ENCODE measurements around the gene CDC14A. TPM values are rescaled to one million over a fixed set of nuclear protein-coding genes. Genes with fewer than 3 reads are reported as not detected.

Gene CDC14A
- total RNA-seq, 4 donors from 2014 or later: 18.6 to 40.6 (median 28.8) TPM

DNA sequence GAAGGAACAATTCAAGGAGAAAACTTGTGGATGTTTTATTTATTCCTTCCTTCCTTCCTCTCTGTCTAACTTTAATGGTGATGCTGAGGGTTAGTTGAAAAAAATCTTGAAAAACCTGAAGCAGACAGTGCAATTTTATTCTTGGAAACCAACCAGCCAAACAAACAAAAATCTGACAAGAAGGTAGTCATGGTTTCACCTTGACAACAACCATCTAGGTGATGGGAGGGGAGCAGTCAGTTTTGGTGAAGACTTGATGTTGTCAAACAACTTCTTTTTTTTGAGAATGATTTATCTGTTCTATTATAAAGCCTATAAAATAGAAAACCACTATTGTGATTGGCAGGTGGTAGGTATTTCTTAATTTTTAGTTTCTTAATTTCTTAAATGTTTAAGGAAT is 93.3 kb downstream of the CDC14A start:
- H3K27me3 ChIP-seq: no peaks in the 10 kb centered on the region
- DNase-seq (ENCODE audit: low spot score in 2 of 2): no peak
- TF ChIP-seq POLR2A (IDR thresholded peaks at IDR 0.05): no peak
- TF ChIP-seq EP300 (IDR thresholded peaks at IDR 0.05): no peak
- TF ChIP-seq, protein P1, sequence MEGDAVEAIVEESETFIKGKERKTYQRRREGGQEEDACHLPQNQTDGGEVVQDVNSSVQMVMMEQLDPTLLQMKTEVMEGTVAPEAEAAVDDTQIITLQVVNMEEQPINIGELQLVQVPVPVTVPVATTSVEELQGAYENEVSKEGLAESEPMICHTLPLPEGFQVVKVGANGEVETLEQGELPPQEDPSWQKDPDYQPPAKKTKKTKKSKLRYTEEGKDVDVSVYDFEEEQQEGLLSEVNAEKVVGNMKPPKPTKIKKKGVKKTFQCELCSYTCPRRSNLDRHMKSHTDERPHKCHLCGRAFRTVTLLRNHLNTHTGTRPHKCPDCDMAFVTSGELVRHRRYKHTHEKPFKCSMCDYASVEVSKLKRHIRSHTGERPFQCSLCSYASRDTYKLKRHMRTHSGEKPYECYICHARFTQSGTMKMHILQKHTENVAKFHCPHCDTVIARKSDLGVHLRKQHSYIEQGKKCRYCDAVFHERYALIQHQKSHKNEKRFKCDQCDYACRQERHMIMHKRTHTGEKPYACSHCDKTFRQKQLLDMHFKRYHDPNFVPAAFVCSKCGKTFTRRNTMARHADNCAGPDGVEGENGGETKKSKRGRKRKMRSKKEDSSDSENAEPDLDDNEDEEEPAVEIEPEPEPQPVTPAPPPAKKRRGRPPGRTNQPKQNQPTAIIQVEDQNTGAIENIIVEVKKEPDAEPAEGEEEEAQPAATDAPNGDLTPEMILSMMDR (IDR thresholded peaks at IDR 0.05): no peak
- no peaks in the 10 kb centered on the region for H3K4me1 ChIP-seq
- no peak overlapping the region for H3K4me3 ChIP-seq
- peaks cover 0 to 9% (median 0%) of the 10 kb centered on the region in 3 donors for H3K36me3 ChIP-seq
- no peak overlapping the region for H3K27ac ChIP-seq
- H3K9me3 ChIP-seq: no peaks in the 10 kb centered on the region

- H3K27me3 ChIP-seq: no peaks in the 10 kb centered on the region
- no peak overlapping the region for H3K27ac ChIP-seq
- 89 to 96% methylated on average over 1 of the region's 1 CpG for WGBS, 2 donors
- H3K36me3 ChIP-seq: peaks cover 0 to 9% (median 0%) of the 10 kb centered on the region in 3 donors
- no peak for TF ChIP-seq EP300 (IDR thresholded peaks at IDR 0.05)
- no peak for TF ChIP-seq POLR2A (IDR thresholded peaks at IDR 0.05)
- TF ChIP-seq, protein P1 (IDR thresholded peaks at IDR 0.05): no peak
- DNase-seq (ENCODE audit: low spot score in 2 of 2): no peak
- H3K4me3 ChIP-seq: no peak overlapping the region
- no peaks in the 10 kb centered on the region for H3K9me3 ChIP-seq
- no peaks in the 10 kb centered on the region for H3K4me1 ChIP-seq
Measured at GRCh38 chr1:100448366-100448765, 96.1 kb downstream of the CDC14A start.

GRCh38 chr1:100449477-100449876 is 97.2 kb downstream of the CDC14A start:
- no peaks in the 10 kb centered on the region for H3K36me3 ChIP-seq
- no peak overlapping the region for H3K4me3 ChIP-seq
- H3K27ac ChIP-seq: no peak overlapping the region
- TF ChIP-seq POLR2A (IDR thresholded peaks at IDR 0.05): no peak
- TF ChIP-seq EP300 (IDR thresholded peaks at IDR 0.05): no peak
- TF ChIP-seq, protein P1 (IDR thresholded peaks at IDR 0.05): no peak
- DNase-seq (ENCODE audit: low spot score in 2 of 2): no peak
- no peaks in the 10 kb centered on the region for H3K9me3 ChIP-seq
- no peaks in the 10 kb centered on the region for H3K4me1 ChIP-seq
- H3K27me3 ChIP-seq: no peaks in the 10 kb centered on the region
- 86 to 88% methylated on average over 4 of the region's 4 CpGs for WGBS, 2 donors

DNA sequence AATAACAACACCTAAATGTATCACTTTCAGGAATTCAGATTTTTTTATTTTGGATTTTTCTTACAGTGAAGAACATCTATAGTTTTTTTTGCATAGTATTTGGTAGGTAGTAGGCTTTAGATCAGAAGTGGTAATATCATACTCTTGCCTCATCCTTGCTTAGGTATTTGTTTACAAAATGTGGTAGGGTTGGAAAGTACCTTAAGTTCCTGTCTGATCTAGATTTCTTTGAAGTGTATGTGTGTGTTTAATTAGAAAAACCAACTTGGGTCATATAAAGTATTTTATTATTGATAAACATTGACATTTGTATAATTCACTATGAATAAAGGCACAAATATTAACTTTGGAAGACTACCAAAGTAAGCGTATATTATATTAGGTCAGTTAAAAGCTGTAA is 100.3 kb downstream of the CDC14A start:
- H3K27me3 ChIP-seq: no peaks in the 10 kb centered on the region
- H3K27ac ChIP-seq: no peak overlapping the region
- no peaks in the 10 kb centered on the region for H3K9me3 ChIP-seq
- no peak overlapping the region for H3K4me3 ChIP-seq
- TF ChIP-seq EP300 (IDR thresholded peaks at IDR 0.05) (no peak), POLR2A (IDR thresholded peaks at IDR 0.05) (no peak)
- TF ChIP-seq, protein P1 (IDR thresholded peaks at IDR 0.05): no peak
- no peak for DNase-seq (ENCODE audit: low spot score in 2 of 2)
- H3K36me3 ChIP-seq: no peaks in the 10 kb centered on the region
- H3K4me1 ChIP-seq: no peaks in the 10 kb centered on the region
- whole genome bisulfite sequencing, 2 donors: 84 to 87% methylated on average over 1 of the region's 1 CpG

DNA sequence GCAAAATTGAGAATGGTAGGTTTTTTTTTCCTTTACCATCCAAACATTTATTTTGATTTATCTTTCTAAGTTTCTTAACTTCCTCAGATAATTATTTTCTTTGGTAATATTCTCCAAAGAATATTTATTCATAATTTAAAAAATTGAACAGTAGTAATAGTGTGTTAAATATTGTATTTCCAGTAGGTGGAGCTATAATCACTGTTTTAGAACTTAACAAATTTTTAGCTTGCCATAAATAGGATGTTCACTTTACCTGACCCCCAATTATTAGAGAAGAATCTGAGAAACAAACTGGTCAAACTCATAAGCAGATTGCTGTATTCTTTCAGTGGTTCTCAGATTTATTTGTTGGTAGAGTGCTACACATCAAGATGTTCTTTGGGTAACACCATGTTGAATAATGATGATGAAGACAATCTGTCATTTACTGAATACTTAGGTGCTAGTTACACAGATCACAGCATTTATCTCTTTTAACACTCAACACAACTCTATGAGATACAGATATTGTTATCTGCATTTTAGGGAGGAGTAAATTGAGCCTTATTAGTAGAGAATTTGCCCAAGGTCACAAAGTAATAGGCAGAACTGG is 103.3 kb downstream of the CDC14A start:
- no peaks in the 10 kb centered on the region for H3K9me3 ChIP-seq
- no peak overlapping the region for H3K4me3 ChIP-seq
- no peaks in the 10 kb centered on the region for H3K36me3 ChIP-seq
- TF ChIP-seq, protein P1 (IDR thresholded peaks at IDR 0.05): peak; percentile 28 to 45 (median 30)
- no peak for TF ChIP-seq EP300 (IDR thresholded peaks at IDR 0.05)
- DNase-seq (ENCODE audit: low spot score in 2 of 2): no peak
- H3K4me1 ChIP-seq: peaks cover 0 to 13% (median 0%) of the 10 kb centered on the region in 4 donors
- H3K27ac ChIP-seq: no peak overlapping the region
- H3K27me3 ChIP-seq: no peaks in the 10 kb centered on the region

All from tibial nerve (tissue), 4 donors.